Natural killer cell (primary cell): ENCODE measurements around the gene RRAGD. TPM values are rescaled to one million over a fixed set of nuclear protein-coding genes. Genes with fewer than 3 reads are reported as not detected.

ENCODE experiments used
- ATAC-seq, 3 donors: fragments of 150-1000 bp in 2 of 3; fragments of 200-7000 bp in 1 of 3; cut with Tn5 transposase; 1 replicate in 1 of 3; 2 replicates in 2 of 3; pipeline ENCODE4 v1.10.0; 2021; ENCODE audit warnings: mild to moderate bottlenecking in 2 of 3, moderate library complexity in 2 of 3
- DNase-seq, 2 donors: peaks; one replicate each; pipeline versions ENCODE4 v3.0.0 to v3.0.0-alpha.2; 2013 to 2021; ENCODE audit warnings: mixed read lengths in 1 of 2
- H3K27ac ChIP-seq: one replicate; pipeline ENCODE4 v1.5.1; 2013; ENCODE audit warnings: mild to moderate bottlenecking, low read length
- H3K27me3 ChIP-seq: one replicate; pipeline ENCODE4 v1.6.1; 2013; ENCODE audit warnings: low read length; ENCODE audit not compliant: control insufficient read depth, insufficient read depth
- H3K36me3 ChIP-seq: one replicate; pipeline ENCODE4 v1.6.1; 2013; ENCODE audit warnings: low read length; ENCODE audit not compliant: control insufficient read depth, insufficient read depth
- H3K4me1 ChIP-seq: one replicate; pipeline ENCODE4 v1.6.1; 2013; ENCODE audit warnings: low read length; ENCODE audit not compliant: control insufficient read depth, insufficient read depth
- H3K4me3 ChIP-seq: one replicate; pipeline ENCODE4 v1.5.1; 2013; ENCODE audit warnings: low read length
- H3K9me3 ChIP-seq: one replicate; pipeline ENCODE4 v1.6.1; 2013; ENCODE audit warnings: low read length; ENCODE audit not compliant: control insufficient read depth, insufficient read depth
- H3K27ac Mint-ChIP-seq, 2 donors: one replicate each; pipeline ENCODE4 v1.8.0; 2022; ENCODE audit warnings: mild to moderate bottlenecking in 2 of 2, mixed read lengths in 2 of 2, moderate library complexity in 1 of 2
- H3K27me3 Mint-ChIP-seq, 2 donors: one replicate each; pipeline ENCODE4 v1.8.0; 2022; ENCODE audit warnings: low read depth in 2 of 2, mixed read lengths in 2 of 2
- H3K36me3 Mint-ChIP-seq: one replicate; pipeline ENCODE4 v1.8.0; 2022; ENCODE audit warnings: mixed read lengths
- H3K4me1 Mint-ChIP-seq, 2 donors: one replicate each; pipeline ENCODE4 v1.8.0; 2022; ENCODE audit warnings: mixed read lengths in 2 of 2
- H3K4me3 Mint-ChIP-seq: one replicate; pipeline ENCODE4 v1.8.0; 2022; ENCODE audit warnings: mild to moderate bottlenecking, moderate library complexity, mixed read lengths
- H3K9me3 Mint-ChIP-seq, 2 donors: one replicate each; pipeline ENCODE4 v1.8.0; 2022; ENCODE audit warnings: mixed read lengths in 2 of 2
- WGBS: methylation state at CpG from one replicate; pipeline ENCODE4 v1.1.7; 2013; ENCODE audit warnings: missing lambda C conversion rate; ENCODE audit not compliant: insufficient coverage; 5-methylcytosine and 5-hydroxymethylcytosine counted together
- intact Hi-C: fragments of 100-400 bp; cut with micrococcal nuclease; formaldehyde crosslinking; loops from one replicate; pipeline ENCODE4 v1.14.2; 2022
- total RNA-seq, 4 donors: library from RNA; stranded (reverse); fragments of 120-200 nt in 1 of 4; gene quantifications; one replicate each; pipeline versions ENCODE4 v1.2.3 to v1.2.4, GENCODE V29; 2013 to 2022
- TF ChIP-seq, protein P1 (sequence below): fragments of 200-600 bp; IDR thresholded peaks from one replicate; pipeline ENCODE4 v1.8.0; 2022; ENCODE audit warnings: antibody characterized with exemption

The RRAGD gene
- total RNA-seq, 3 donors from 2014 or later (not counting 1 experiment from before 2014, with no cell fraction given), result 0.43 to 4.4 (median 1.8) TPM

- no peaks in the 10 kb centered on the region for H3K9me3 Mint-ChIP-seq
- no peak for DNase-seq
- H3K4me1 Mint-ChIP-seq, result no peaks in the 10 kb centered on the region
- Histone ChIP-seq H3K9me3 (no peaks in the 10 kb centered on the region), H3K27ac (no peak overlapping the region), H3K36me3 (no peaks in the 10 kb centered on the region), H3K4me3 (no peak overlapping the region), H3K27me3 (no peaks in the 10 kb centered on the region), H3K4me1 (no peaks in the 10 kb centered on the region)
- WGBS, result 89% methylated on average over 5 of the region's 5 CpGs
- TF ChIP-seq, protein P1, sequence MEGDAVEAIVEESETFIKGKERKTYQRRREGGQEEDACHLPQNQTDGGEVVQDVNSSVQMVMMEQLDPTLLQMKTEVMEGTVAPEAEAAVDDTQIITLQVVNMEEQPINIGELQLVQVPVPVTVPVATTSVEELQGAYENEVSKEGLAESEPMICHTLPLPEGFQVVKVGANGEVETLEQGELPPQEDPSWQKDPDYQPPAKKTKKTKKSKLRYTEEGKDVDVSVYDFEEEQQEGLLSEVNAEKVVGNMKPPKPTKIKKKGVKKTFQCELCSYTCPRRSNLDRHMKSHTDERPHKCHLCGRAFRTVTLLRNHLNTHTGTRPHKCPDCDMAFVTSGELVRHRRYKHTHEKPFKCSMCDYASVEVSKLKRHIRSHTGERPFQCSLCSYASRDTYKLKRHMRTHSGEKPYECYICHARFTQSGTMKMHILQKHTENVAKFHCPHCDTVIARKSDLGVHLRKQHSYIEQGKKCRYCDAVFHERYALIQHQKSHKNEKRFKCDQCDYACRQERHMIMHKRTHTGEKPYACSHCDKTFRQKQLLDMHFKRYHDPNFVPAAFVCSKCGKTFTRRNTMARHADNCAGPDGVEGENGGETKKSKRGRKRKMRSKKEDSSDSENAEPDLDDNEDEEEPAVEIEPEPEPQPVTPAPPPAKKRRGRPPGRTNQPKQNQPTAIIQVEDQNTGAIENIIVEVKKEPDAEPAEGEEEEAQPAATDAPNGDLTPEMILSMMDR, result no peak
- peaks cover 0 to 5% of the 10 kb centered on the region in 2 donors for H3K27me3 Mint-ChIP-seq
- no peak for ATAC-seq
- no peak overlapping the region for H3K4me3 Mint-ChIP-seq
- intact Hi-C loops, result no loop called here
- H3K36me3 Mint-ChIP-seq, result no peaks in the 10 kb centered on the region
- no peak overlapping the region for H3K27ac Mint-ChIP-seq
Observed at GRCh38 chr6:89443658-89444057, 31.6 kb upstream of the RRAGD start.

DNA sequence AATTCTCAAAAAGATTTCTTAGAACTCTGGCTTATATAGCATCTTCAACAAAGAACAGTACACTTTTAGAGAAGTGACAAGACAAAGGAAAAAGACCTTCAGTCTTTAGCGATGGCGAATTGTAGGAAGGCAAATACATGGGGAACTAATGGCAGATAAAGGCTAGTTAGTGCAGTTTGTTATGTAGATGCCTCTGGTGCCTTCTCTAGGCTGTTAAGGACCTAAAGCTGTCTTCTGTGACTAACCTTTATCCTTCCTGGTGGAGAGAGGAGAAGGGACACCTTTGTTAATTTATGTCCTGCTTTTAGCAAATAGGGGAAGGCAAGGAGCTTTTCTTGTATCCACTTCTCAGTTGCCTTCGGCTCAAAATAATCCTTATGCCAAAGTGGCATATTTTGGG, 28.1 kb upstream of the RRAGD start:
- intact Hi-C loops, result no loop called here
- H3K27ac ChIP-seq, result no peak overlapping the region
- DNase-seq, result no peak
- Mint-ChIP-seq H3K9me3 (no peaks in the 10 kb centered on the region), H3K4me3 (no peak overlapping the region), H3K27me3 (peaks cover 0 to 5% of the 10 kb centered on the region in 2 donors), H3K36me3 (no peaks in the 10 kb centered on the region), H3K27ac (no peak overlapping the region), H3K4me1 (no peaks in the 10 kb centered on the region)
- H3K27me3 ChIP-seq, result no peaks in the 10 kb centered on the region
- 97% methylated on average over 3 of the region's 3 CpGs for WGBS
- H3K4me1 ChIP-seq, result no peaks in the 10 kb centered on the region
- no peak for ATAC-seq
- H3K36me3 ChIP-seq, result no peaks in the 10 kb centered on the region
- H3K4me3 ChIP-seq, result no peak overlapping the region
- H3K9me3 ChIP-seq, result no peaks in the 10 kb centered on the region
- TF ChIP-seq, protein P1, result no peak

DNA sequence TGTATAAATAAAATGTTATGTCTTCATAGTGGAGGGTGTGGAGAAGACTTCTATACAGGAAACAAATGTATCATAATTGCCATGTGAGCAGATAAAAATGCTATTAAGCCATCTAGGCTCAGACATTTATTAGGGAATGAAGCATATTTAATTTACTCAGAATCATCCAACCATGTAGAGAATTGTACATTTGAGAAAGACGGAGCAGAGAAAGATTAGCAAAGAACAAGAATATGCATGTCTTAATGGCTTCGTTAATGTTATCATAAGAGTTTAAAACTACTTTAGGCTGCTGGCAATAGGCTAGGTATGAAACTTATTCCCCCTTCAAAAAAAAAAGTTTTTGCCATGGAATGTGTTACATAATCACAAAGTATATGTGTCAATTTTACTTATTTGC, 26.9 kb upstream of the RRAGD start:
- H3K27me3 Mint-ChIP-seq, result peaks cover 0 to 5% of the 10 kb centered on the region in 2 donors
- TF ChIP-seq, protein P1, result no peak
- Histone ChIP-seq H3K4me3 (no peak overlapping the region), H3K4me1 (no peaks in the 10 kb centered on the region), H3K27ac (no peak overlapping the region), H3K27me3 (no peaks in the 10 kb centered on the region), H3K9me3 (no peaks in the 10 kb centered on the region), H3K36me3 (no peaks in the 10 kb centered on the region)
- WGBS, result 100% methylated on average over 1 of the region's 2 CpGs
- no peak for DNase-seq
- H3K4me1 Mint-ChIP-seq, result peaks cover 0 to 6% of the 10 kb centered on the region in 2 donors
- no peak for ATAC-seq
- no peak overlapping the region for H3K4me3 Mint-ChIP-seq
- H3K27ac Mint-ChIP-seq, result no peak overlapping the region
- intact Hi-C loops, result no loop called here
- no peaks in the 10 kb centered on the region for H3K9me3 Mint-ChIP-seq
- H3K36me3 Mint-ChIP-seq, result no peaks in the 10 kb centered on the region

GRCh38 chr6:89438248-89438647, 26.2 kb upstream of the RRAGD start:
- H3K36me3 ChIP-seq, result no peaks in the 10 kb centered on the region
- peaks cover 0 to 5% of the 10 kb centered on the region in 2 donors for H3K27me3 Mint-ChIP-seq
- peaks cover 0 to 12% of the 10 kb centered on the region in 2 donors for H3K4me1 Mint-ChIP-seq
- no peak overlapping the region for H3K27ac Mint-ChIP-seq
- H3K27ac ChIP-seq, result no peak overlapping the region
- no peak overlapping the region for H3K4me3 ChIP-seq
- TF ChIP-seq, protein P1, result no peak
- H3K4me1 ChIP-seq, result peaks cover 7% of the 10 kb centered on the region
- WGBS, result 80% methylated on average over 1 of the region's 1 CpG
- intact Hi-C loops, result no loop called here
- ATAC-seq (no peak), DNase-seq (no peak)
- H3K27me3 ChIP-seq, result no peaks in the 10 kb centered on the region
- H3K9me3 ChIP-seq, result no peaks in the 10 kb centered on the region
- no peaks in the 10 kb centered on the region for H3K36me3 Mint-ChIP-seq
- no peaks in the 10 kb centered on the region for H3K9me3 Mint-ChIP-seq
- H3K4me3 Mint-ChIP-seq, result no peak overlapping the region
